ENCODE measurements around the gene NCCRP1. TPM values are rescaled to one million over a fixed set of nuclear protein-coding genes. Genes with fewer than 3 reads are reported as not detected.
A peak's percentile ranks its signal among the peaks of the same experiment; 100 is the strongest.

NCCRP1 gene
- total and polyA plus RNA-seq, 7 experiments from 2014 or later, result not detected

DNA sequence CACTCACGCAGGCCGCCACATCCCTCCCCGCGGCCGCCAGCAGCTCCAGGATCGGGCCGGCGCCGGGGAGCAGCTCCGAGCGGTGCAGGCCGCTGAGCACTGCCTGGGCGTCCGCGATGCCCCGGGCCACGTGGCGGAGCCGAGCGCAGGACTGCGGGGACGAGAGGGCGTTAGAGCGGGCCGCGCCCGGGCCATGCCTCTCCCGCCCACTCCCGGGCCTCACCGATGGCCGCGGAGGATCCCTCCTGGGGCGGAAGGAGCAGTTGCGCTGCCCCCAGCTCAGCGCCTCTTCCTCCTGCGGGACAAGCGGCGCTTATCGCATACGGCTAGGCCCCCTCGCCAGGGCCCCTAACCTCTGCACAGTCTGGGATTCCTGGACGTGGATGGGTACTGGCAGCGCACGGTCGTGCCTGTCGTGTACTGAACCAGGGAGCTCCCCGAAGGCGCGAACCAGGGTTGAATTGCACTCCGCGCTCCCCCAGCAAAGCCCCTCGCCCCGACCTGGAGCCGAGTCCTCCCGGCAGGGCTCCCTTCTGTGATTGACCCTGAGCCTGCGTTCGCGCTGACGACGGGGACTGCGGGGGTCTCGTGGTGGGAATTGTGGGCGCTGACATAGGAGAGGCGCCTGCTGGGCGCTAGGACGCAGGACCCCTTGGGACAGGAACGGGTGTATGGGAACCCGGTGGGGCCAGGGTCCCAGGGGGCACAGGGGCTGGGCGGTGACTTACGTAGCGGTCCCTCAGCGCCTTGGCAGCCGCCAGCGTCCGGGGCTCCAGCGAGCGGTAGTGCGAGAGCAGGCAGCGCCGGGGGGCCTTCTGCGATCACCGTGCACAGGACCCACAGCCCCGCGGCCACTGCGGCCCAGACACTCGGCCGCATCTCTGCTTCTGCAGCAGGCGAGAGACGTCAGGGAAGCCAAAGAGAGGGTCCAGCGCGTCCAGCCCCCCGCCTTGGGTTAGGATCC lies 51.2 kb downstream of the NCCRP1 start:
- intact Hi-C loops (cut with micrococcal nuclease), result no loop called here
- Histone ChIP-seq H3K36me3 (ENCODE audit: control insufficient read depth in 2 of 3, insufficient read depth in 3 of 3, low read length in 3 of 3) (no peaks in the 10 kb centered on the region), H3K9me3 (ENCODE audit: control insufficient read depth in 2 of 3, low read length in 3 of 3) (no peaks in the 10 kb centered on the region), H3K27me3 (ENCODE audit: control insufficient read depth in 2 of 2, insufficient read depth in 2 of 2, low read length in 2 of 2) (no peaks in the 10 kb centered on the region), H3K27ac (ENCODE audit: low read depth, low read length) (no peak overlapping the region), H3K4me1 (ENCODE audit: control insufficient read depth in 2 of 2, insufficient read depth in 2 of 2, low read length in 2 of 2) (no peaks in the 10 kb centered on the region), H3K4me3 (ENCODE audit: low read length) (no peak overlapping the region)
- Mint-ChIP-seq H3K36me3 (no peaks in the 10 kb centered on the region), H3K27ac (no peak overlapping the region), H3K4me1 (peaks cover 2 to 17% (median 11%) of the 10 kb centered on the region in 7 donors), H3K4me3 (no peak overlapping the region), H3K9me3 (no peaks in the 10 kb centered on the region), H3K27me3 (peaks cover 4 to 30% (median 6%) of the 10 kb centered on the region in 5 donors)
- peak in 1 of 9 donors; percentile 11 for DNase-seq
- CTCF ChIA-PET, result no interaction called here
- ATAC-seq, result peak; percentile 46
- POLR2A ChIA-PET, result no interaction called here

DNA sequence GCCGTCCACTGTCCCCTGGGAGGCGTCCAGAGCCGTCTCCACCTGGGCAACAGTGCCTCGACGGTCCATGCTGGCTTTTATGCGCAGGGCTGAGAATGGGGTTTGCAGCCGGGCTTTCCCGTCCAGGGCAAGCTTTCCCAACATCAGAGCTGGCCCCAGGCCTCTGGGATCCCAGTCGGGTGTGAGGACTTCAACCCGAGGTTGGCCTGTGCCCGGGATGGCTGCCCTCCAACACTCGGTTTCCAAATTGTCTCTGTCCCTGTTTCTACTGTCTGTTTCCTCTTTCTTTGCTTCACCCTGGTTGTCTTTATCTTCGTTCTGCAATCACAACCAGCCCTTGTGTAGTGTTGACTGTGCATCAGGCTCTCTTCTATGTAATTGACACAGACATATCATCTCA lies 52.0 kb downstream of the NCCRP1 start, which contains the start of gene IFNL4:
TSS of gene IFNL4 (minus strand) at position 51 of the 400 bp plus-strand sequence.
- H3K4me3 Mint-ChIP-seq, result peak within 1 kb of the TSS in 4 of 10 donors; percentile 14 to 25 (median 22)
- no peaks in the 10 kb centered on the region for H3K27me3 ChIP-seq (ENCODE audit: control insufficient read depth in 2 of 2, insufficient read depth in 2 of 2, low read length in 2 of 2)
- H3K27me3 Mint-ChIP-seq, result peaks cover 4 to 30% (median 6%) of the 10 kb centered on the region in 5 donors
- no peaks in the 10 kb centered on the region for H3K9me3 ChIP-seq (ENCODE audit: control insufficient read depth in 2 of 3, low read length in 3 of 3)
- H3K27ac Mint-ChIP-seq, result no peak within 1 kb of the TSS
- ChIA-PET POLR2A (interaction anchor here (0.7 kb wide), 1 partner anchor 130 kb away, joined by 3 read pairs; no protein-coding TSS in a partner anchor), CTCF (no interaction called here)
- no peaks in the 10 kb centered on the region for H3K36me3 Mint-ChIP-seq
- DNase-seq (no peak), ATAC-seq (no peak)
- H3K9me3 Mint-ChIP-seq, result no peaks in the 10 kb centered on the region
- H3K4me1 ChIP-seq (ENCODE audit: control insufficient read depth in 2 of 2, insufficient read depth in 2 of 2, low read length in 2 of 2), result no peaks in the 10 kb centered on the region
- peaks cover 2 to 22% (median 11%) of the 10 kb centered on the region in 7 donors for H3K4me1 Mint-ChIP-seq
- no peak within 1 kb of the TSS for H3K4me3 ChIP-seq (ENCODE audit: low read length)
- intact Hi-C loops (cut with micrococcal nuclease), result no loop called here
- no peaks in the 10 kb centered on the region for H3K36me3 ChIP-seq (ENCODE audit: control insufficient read depth in 2 of 3, insufficient read depth in 3 of 3, low read length in 3 of 3)
- H3K27ac ChIP-seq (ENCODE audit: low read depth, low read length), result no peak within 1 kb of the TSS

DNA sequence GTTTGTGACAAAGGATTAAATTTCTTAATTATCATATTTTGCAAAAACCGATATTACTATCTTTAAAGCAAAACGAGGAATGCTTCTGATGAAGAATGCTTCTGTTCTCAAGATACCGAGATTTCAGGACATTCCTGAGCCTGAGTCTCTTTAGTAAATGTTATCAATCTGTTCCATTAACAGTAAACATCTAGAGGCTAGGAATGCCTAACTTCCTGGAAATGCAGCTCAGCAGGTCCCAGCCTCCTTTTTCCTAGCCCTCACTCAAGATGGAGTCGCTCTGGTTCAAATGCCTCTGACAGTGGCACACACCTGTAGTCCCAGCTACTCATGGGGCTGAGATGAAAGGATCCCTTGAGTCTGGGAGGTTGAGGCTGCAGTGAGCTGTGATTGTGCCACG lies 54.3 kb downstream of the NCCRP1 start:
- Mint-ChIP-seq H3K4me3 (no peak overlapping the region), H3K4me1 (peaks cover 2 to 22% (median 11%) of the 10 kb centered on the region in 7 donors), H3K9me3 (peaks cover 0 to 2% (median 0%) of the 10 kb centered on the region in 11 donors), H3K36me3 (no peaks in the 10 kb centered on the region), H3K27me3 (peaks cover 4 to 32% (median 6%) of the 10 kb centered on the region in 5 donors), H3K27ac (no peak overlapping the region)
- H3K36me3 ChIP-seq (ENCODE audit: control insufficient read depth in 2 of 3, insufficient read depth in 3 of 3, low read length in 3 of 3), result no peaks in the 10 kb centered on the region
- H3K4me3 ChIP-seq (ENCODE audit: low read length), result no peak overlapping the region
- H3K9me3 ChIP-seq (ENCODE audit: control insufficient read depth in 2 of 3, low read length in 3 of 3), result no peaks in the 10 kb centered on the region
- no peaks in the 10 kb centered on the region for H3K27me3 ChIP-seq (ENCODE audit: control insufficient read depth in 2 of 2, insufficient read depth in 2 of 2, low read length in 2 of 2)
- ChIA-PET POLR2A (no interaction called here), CTCF (no interaction called here)
- no peaks in the 10 kb centered on the region for H3K4me1 ChIP-seq (ENCODE audit: control insufficient read depth in 2 of 2, insufficient read depth in 2 of 2, low read length in 2 of 2)
- DNase-seq (no peak), ATAC-seq (no peak)
- intact Hi-C loops (cut with micrococcal nuclease), result no loop called here
- no peak overlapping the region for H3K27ac ChIP-seq (ENCODE audit: low read depth, low read length)

Other genes with a start within 250 kb of the NCCRP1 start
- not detected for gene FBXO17, start 221.2 kb upstream of the NCCRP1 start, total RNA-seq
- not detected for gene FBXO17, start 221.2 kb upstream of the NCCRP1 start, polyA plus RNA-seq
- gene FBXO27, start 164.4 kb upstream of the NCCRP1 start, total RNA-seq, result under 1 TPM in 3 of 5 experiments, not detected in 2; 0.35 to 0.48 (median 0.39) TPM
- gene FBXO27, start 164.4 kb upstream of the NCCRP1 start, polyA plus RNA-seq, result not detected
- gene ACP7, start 112.6 kb upstream of the NCCRP1 start, total RNA-seq, result not detected
- gene ACP7, start 112.6 kb upstream of the NCCRP1 start, polyA plus RNA-seq, result not detected
- gene PAK4, start 71.2 kb upstream of the NCCRP1 start, total RNA-seq, result 10 to 100 TPM in 4 of 5 experiments, 1 to 10 TPM in 1; 9.3 to 17.5 (median 12.7) TPM
- 1 to 10 TPM; 1.0 to 1.9 TPM for gene PAK4, start 71.2 kb upstream of the NCCRP1 start, polyA plus RNA-seq
- gene SYCN, start 7.3 kb downstream of the NCCRP1 start, total RNA-seq, result not detected
- not detected for gene SYCN, start 7.3 kb downstream of the NCCRP1 start, polyA plus RNA-seq
- gene IFNL3, start 48.0 kb downstream of the NCCRP1 start, total RNA-seq, result not detected
- gene IFNL3, start 48.0 kb downstream of the NCCRP1 start, polyA plus RNA-seq, result not detected
- gene IFNL4, start 51.9 kb downstream of the NCCRP1 start, total RNA-seq, result not detected
- gene IFNL4, start 51.9 kb downstream of the NCCRP1 start, polyA plus RNA-seq, result not detected
- not detected for gene IFNL2, start 71.4 kb downstream of the NCCRP1 start, total RNA-seq
- not detected for gene IFNL2, start 71.4 kb downstream of the NCCRP1 start, polyA plus RNA-seq
- not detected for gene IFNL1, start 99.4 kb downstream of the NCCRP1 start, total RNA-seq
- gene IFNL1, start 99.4 kb downstream of the NCCRP1 start, polyA plus RNA-seq, result not detected
- 10 to 100 TPM in 2 of 5 experiments, 1 to 10 TPM in 3; 4.0 to 11.6 (median 6.0) TPM for gene LRFN1, start 123.9 kb downstream of the NCCRP1 start, total RNA-seq
- 1 to 10 TPM; 3.9 to 7.1 TPM for gene LRFN1, start 123.9 kb downstream of the NCCRP1 start, polyA plus RNA-seq
- gene GMFG, start 139.1 kb downstream of the NCCRP1 start, total RNA-seq, result 100 to 1,000 TPM; 345 to 516 (median 429) TPM
- gene GMFG, start 139.1 kb downstream of the NCCRP1 start, polyA plus RNA-seq, result 1,000 to 10,000 TPM; 1,379 to 1,413 TPM
- 10 to 100 TPM; 52.0 to 84.6 (median 65.6) TPM for gene SAMD4B, start 145.5 kb downstream of the NCCRP1 start, total RNA-seq
- gene SAMD4B, start 145.5 kb downstream of the NCCRP1 start, polyA plus RNA-seq, result 10 to 100 TPM in 1 of 2 donors, 1 to 10 TPM in 1; 7.3 to 19.7 TPM
- gene PAF1, start 194.1 kb downstream of the NCCRP1 start, total RNA-seq, result 100 to 1,000 TPM in 1 of 5 experiments, 10 to 100 TPM in 4; 42.8 to 104 (median 55.5) TPM
- gene PAF1, start 194.1 kb downstream of the NCCRP1 start, polyA plus RNA-seq, result 10 to 100 TPM; 35.8 to 59.7 TPM
- gene MED29, start 194.4 kb downstream of the NCCRP1 start, total RNA-seq, result 10 to 100 TPM; 44.2 to 57.2 (median 49.4) TPM
- gene MED29, start 194.4 kb downstream of the NCCRP1 start, polyA plus RNA-seq, result 10 to 100 TPM; 57.4 to 61.0 TPM
- gene ZFP36, start 209.9 kb downstream of the NCCRP1 start, total RNA-seq, result 1,000 to 10,000 TPM in 1 of 5 experiments, 100 to 1,000 TPM in 3, 10 to 100 TPM in 1; 72.1 to 1,250 (median 187) TPM
- 10 to 100 TPM; 75.5 to 97.1 TPM for gene ZFP36, start 209.9 kb downstream of the NCCRP1 start, polyA plus RNA-seq
- gene PLEKHG2, start 215.7 kb downstream of the NCCRP1 start, total RNA-seq, result 100 to 1,000 TPM in 1 of 5 experiments, 10 to 100 TPM in 4; 16.4 to 205 (median 58.2) TPM
- 10 to 100 TPM in 1 of 2 donors, 1 to 10 TPM in 1; 2.6 to 18.5 TPM for gene PLEKHG2, start 215.7 kb downstream of the NCCRP1 start, polyA plus RNA-seq
- gene RPS16, start 239.0 kb downstream of the NCCRP1 start, total RNA-seq, result 1,000 to 10,000 TPM; 2,281 to 4,335 (median 4,063) TPM
- gene RPS16, start 239.0 kb downstream of the NCCRP1 start, polyA plus RNA-seq, result 1,000 to 10,000 TPM; 2,448 to 2,618 TPM
- gene SUPT5H, start 248.6 kb downstream of the NCCRP1 start, total RNA-seq, result 100 to 1,000 TPM; 180 to 247 (median 203) TPM
- gene SUPT5H, start 248.6 kb downstream of the NCCRP1 start, polyA plus RNA-seq, result 100 to 1,000 TPM in 1 of 2 donors, 10 to 100 TPM in 1; 78.7 to 127 TPM

Measured in naive thymus-derived CD4-positive, alpha-beta T cell (primary cell).